ENCODE results near the gene GPATCH2L. TPM values are rescaled to one million over a fixed set of nuclear protein-coding genes. Genes with fewer than 3 reads are reported as not detected.

Gene GPATCH2L
- total RNA-seq, 4 donors from 2014 or later, result 47.1 to 67.1 (median 58.4) TPM

- TF ChIP-seq, protein P1, sequence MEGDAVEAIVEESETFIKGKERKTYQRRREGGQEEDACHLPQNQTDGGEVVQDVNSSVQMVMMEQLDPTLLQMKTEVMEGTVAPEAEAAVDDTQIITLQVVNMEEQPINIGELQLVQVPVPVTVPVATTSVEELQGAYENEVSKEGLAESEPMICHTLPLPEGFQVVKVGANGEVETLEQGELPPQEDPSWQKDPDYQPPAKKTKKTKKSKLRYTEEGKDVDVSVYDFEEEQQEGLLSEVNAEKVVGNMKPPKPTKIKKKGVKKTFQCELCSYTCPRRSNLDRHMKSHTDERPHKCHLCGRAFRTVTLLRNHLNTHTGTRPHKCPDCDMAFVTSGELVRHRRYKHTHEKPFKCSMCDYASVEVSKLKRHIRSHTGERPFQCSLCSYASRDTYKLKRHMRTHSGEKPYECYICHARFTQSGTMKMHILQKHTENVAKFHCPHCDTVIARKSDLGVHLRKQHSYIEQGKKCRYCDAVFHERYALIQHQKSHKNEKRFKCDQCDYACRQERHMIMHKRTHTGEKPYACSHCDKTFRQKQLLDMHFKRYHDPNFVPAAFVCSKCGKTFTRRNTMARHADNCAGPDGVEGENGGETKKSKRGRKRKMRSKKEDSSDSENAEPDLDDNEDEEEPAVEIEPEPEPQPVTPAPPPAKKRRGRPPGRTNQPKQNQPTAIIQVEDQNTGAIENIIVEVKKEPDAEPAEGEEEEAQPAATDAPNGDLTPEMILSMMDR (IDR thresholded peaks at IDR 0.05; ENCODE audit: low read depth), result no peak
These were observed 2.9 kb downstream of the GPATCH2L start for GRCh38 chr14:76154539-76155126.

- TF ChIP-seq, protein P1 (IDR thresholded peaks at IDR 0.05; ENCODE audit: low read depth), result no peak
These were observed 12.1 kb downstream of the GPATCH2L start for GRCh38 chr14:76163668-76164363.

GRCh38 chr14:76168531-76168930 is 16.8 kb downstream of the GPATCH2L start:
- TF ChIP-seq, protein P1 (IDR thresholded peaks at IDR 0.05; ENCODE audit: low read depth), result no peak

- TF ChIP-seq, protein P1 (IDR thresholded peaks at IDR 0.05; ENCODE audit: low read depth), result no peak
These were observed 18.1 kb downstream of the GPATCH2L start for GRCh38 chr14:76169776-76170175.

- TF ChIP-seq, protein P1 (IDR thresholded peaks at IDR 0.05; ENCODE audit: low read depth), result no peak
These were observed 23.3 kb downstream of the GPATCH2L start for GRCh38 chr14:76174982-76175381.

DNA sequence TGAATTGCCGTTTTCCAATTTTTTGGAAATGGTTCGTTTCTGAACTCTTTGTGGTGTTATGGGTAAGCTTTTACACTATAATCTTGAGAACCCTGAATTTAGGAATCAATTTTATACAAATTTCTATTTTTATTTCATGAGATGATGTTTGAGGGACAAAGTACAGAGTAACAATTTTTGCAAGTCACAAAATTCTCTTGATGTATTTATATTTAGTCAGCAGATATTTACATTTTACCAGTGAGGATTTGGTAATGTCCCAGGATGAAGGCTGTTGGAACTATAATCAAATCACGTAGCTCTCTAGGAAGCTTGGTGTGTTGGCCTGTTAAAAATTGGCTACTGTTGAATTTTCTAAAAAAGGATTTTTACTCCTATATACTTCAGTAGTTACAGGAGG is 24.2 kb downstream of the GPATCH2L start:
- TF ChIP-seq, protein P1 (IDR thresholded peaks at IDR 0.05; ENCODE audit: low read depth), result no peak

- TF ChIP-seq, protein P1 (IDR thresholded peaks at IDR 0.05; ENCODE audit: low read depth), result no peak
These were observed 29.8 kb downstream of the GPATCH2L start for GRCh38 chr14:76181546-76181945.
